ENCODE data around the gene EPHA5.

Gene EPHA5

GRCh38 chr4:65670331-65671031 is at the start of gene EPHA5 (continued):
- TF ChIP-seq ZBTB44 (tag by site-specific recombination; IDR thresholded peaks at IDR 0.05) (peak; percentile 49; the same call in 1 of the 2 replicates), KLF16 (tag by site-specific recombination; IDR thresholded peaks at IDR 0.05) (no peak), ZNF677 (tag by site-specific recombination; IDR thresholded peaks at IDR 0.05) (no peak), ZNF610 (tag by site-specific recombination; IDR thresholded peaks at IDR 0.05; ENCODE audit: borderline replicate concordance) (no peak), ZFP41 (tag by site-specific recombination; IDR thresholded peaks at IDR 0.05; ENCODE audit: borderline replicate concordance) (no peak), ZNF596 (tag by site-specific recombination; IDR thresholded peaks at IDR 0.05) (no peak), ZNF664 (tag by site-specific recombination; IDR thresholded peaks at IDR 0.05) (no peak), ZNF433 (tag by site-specific recombination; IDR thresholded peaks at IDR 0.05; ENCODE audit: low read depth) (no peak), ZNF777 (tag by site-specific recombination; IDR thresholded peaks at IDR 0.05; ENCODE audit: borderline replicate concordance) (no peak), ZNF354C (tag by site-specific recombination; IDR thresholded peaks at IDR 0.05; ENCODE audit: borderline replicate concordance, low read depth) (no peak), ZNF133 (tag by site-specific recombination; IDR thresholded peaks at IDR 0.05) (no peak), KLF17 (tag by site-specific recombination; IDR thresholded peaks at IDR 0.05) (no peak), ZNF843 (tag by site-specific recombination; IDR thresholded peaks at IDR 0.05) (no peak), ZNF19 (tag by site-specific recombination; IDR thresholded peaks at IDR 0.05; ENCODE audit: low read depth) (no peak), KLF10 (tag by site-specific recombination; IDR thresholded peaks at IDR 0.05) (no peak), ZNF600 (tag by site-specific recombination; IDR thresholded peaks at IDR 0.05) (peak; percentile 60), SP2 (tag by site-specific recombination; IDR thresholded peaks at IDR 0.05) (peak; percentile 21; the same call in 1 of the 2 replicates), ZNF555 (tag by site-specific recombination; conservative IDR thresholded peaks at IDR 0.05) (no peak), PRDM2 (tag by site-specific recombination; IDR thresholded peaks at IDR 0.05; ENCODE audit: borderline replicate concordance) (no peak), RBAK (tag by site-specific recombination; IDR thresholded peaks at IDR 0.05) (no peak), ZNF341 (tag by site-specific recombination; IDR thresholded peaks at IDR 0.05; ENCODE audit: low read depth) (peak; percentile 18; the same call in 1 of the 2 replicates), ZNF2 (tag by site-specific recombination; IDR thresholded peaks at IDR 0.05) (no peak), PRDM4 (tag by site-specific recombination; IDR thresholded peaks at IDR 0.05) (no peak), ZNF398 (tag by site-specific recombination; IDR thresholded peaks at IDR 0.05) (peak; percentile 14; the same call in 1 of the 2 replicates), ZNF585B (tag by site-specific recombination; IDR thresholded peaks at IDR 0.05) (no peak), TRIM28 (IDR thresholded peaks at IDR 0.05; ENCODE audit: borderline replicate concordance, low read length) (peak; percentile 90; the same call in 1 of the 2 replicates)

Measured in HEK293 (cell line).